Neuronal stem cell (in vitro differentiated cells): Measurements from ENCODE around the gene HGD.
"Not testable (repeated sequence)": the region's sequence is repeated elsewhere in the genome, so short reads cannot be mapped to it uniquely, and the experiment has no call there.

Experiments
- DNase-seq: peaks from one replicate; pipeline ENCODE4 v3.0.0-alpha.2; 2013; ENCODE audit warnings: low spot score
- H2AFZ ChIP-seq: one replicate; pipeline ENCODE4 v1.6.1; 2013; ENCODE audit warnings: mild to moderate bottlenecking, low read length, inconsistent platforms
- H2AK5ac ChIP-seq: 2 replicates; pipeline ENCODE4 v1.6.1; 2013; ENCODE audit warnings: low read depth, mild to moderate bottlenecking, inconsistent platforms, low read length, moderate library complexity, mixed read lengths
- H2BK120ac ChIP-seq: 2 replicates; pipeline ENCODE4 v1.6.1; 2013; ENCODE audit warnings: low read depth, mild to moderate bottlenecking, inconsistent platforms, low read length, moderate library complexity, mixed read lengths
- H2BK12ac ChIP-seq: one replicate; pipeline ENCODE4 v1.6.1; 2013; ENCODE audit warnings: low read length, inconsistent platforms
- H2BK15ac ChIP-seq: 2 replicates; pipeline ENCODE4 v1.6.1; 2013; ENCODE audit warnings: mild to moderate bottlenecking, low read length, inconsistent platforms, mixed read lengths
- H2BK5ac ChIP-seq: one replicate; pipeline ENCODE4 v1.6.1; 2013; ENCODE audit warnings: inconsistent platforms, mild to moderate bottlenecking, low read length, moderate library complexity
- H3K14ac ChIP-seq: one replicate; pipeline ENCODE4 v1.6.1; 2013; ENCODE audit warnings: low read length, inconsistent platforms
- H3K18ac ChIP-seq: 2 replicates; pipeline ENCODE4 v1.6.1; 2013; ENCODE audit warnings: low read length, inconsistent platforms
- H3K23ac ChIP-seq: 2 replicates; pipeline ENCODE4 v1.6.1; 2013; ENCODE audit warnings: low read depth, mild to moderate bottlenecking, mixed read lengths, low read length, inconsistent platforms; ENCODE audit not compliant: poor library complexity
- H3K27ac ChIP-seq: replicated peaks from 3 replicates; pipeline ENCODE4 v1.5.1; 2013; ENCODE audit warnings: low read length, inconsistent platforms
- H3K27me3 ChIP-seq, 3 experiments: 2 replicates each; pipeline ENCODE4 v1.6.1; 2013; ENCODE audit warnings: low read length in 3 of 3, mild to moderate bottlenecking in 2 of 3, inconsistent platforms in 1 of 3, low read depth in 1 of 3, mixed read lengths in 1 of 3, moderate library complexity in 1 of 3; ENCODE audit not compliant: control insufficient read depth in 3 of 3, insufficient read depth in 3 of 3
- H3K36me3 ChIP-seq, 2 donors: replicated peaks in 1 of 2; 2 replicates each; pipeline ENCODE4 v1.6.1; 2013; ENCODE audit warnings: low read length in 2 of 2; ENCODE audit not compliant: control insufficient read depth in 2 of 2, insufficient read depth in 2 of 2
- H3K4ac ChIP-seq: 2 replicates; pipeline ENCODE4 v1.6.1; 2013; ENCODE audit warnings: inconsistent platforms, mild to moderate bottlenecking, low read length, moderate library complexity
- H3K4me1 ChIP-seq, 2 donors: 1 replicate in 1 of 2; 2 replicates in 1 of 2; pipeline ENCODE4 v1.6.1; 2013; ENCODE audit warnings: low read length in 2 of 2, low read depth in 1 of 2; ENCODE audit not compliant: control insufficient read depth in 2 of 2, insufficient read depth in 1 of 2
- H3K4me2 ChIP-seq: one replicate; pipeline ENCODE4 v1.6.1; 2013; ENCODE audit warnings: mild to moderate bottlenecking, low read length, inconsistent platforms; ENCODE audit not compliant: insufficient read depth, poor library complexity, severe bottlenecking
- H3K4me3 ChIP-seq, 2 donors: 2 replicates each; pipeline ENCODE4 v1.5.1; 2013; ENCODE audit warnings: low read length in 2 of 2, mild to moderate bottlenecking in 2 of 2, inconsistent platforms in 1 of 2, moderate library complexity in 1 of 2
- H3K79me1 ChIP-seq: one replicate; pipeline ENCODE4 v1.6.1; 2013; ENCODE audit warnings: low read depth, mild to moderate bottlenecking, inconsistent platforms, low read length, moderate library complexity
- H3K9ac ChIP-seq: one replicate; pipeline ENCODE4 v1.6.1; 2013; ENCODE audit warnings: mild to moderate bottlenecking, low read depth, low read length, inconsistent platforms; ENCODE audit not compliant: poor library complexity
- H3K9me3 ChIP-seq, 2 donors: replicated peaks in 1 of 2; 2 replicates each; pipeline versions ENCODE3 to v1.6.1; 2013; ENCODE audit warnings: low read length in 2 of 2, mild to moderate bottlenecking in 2 of 2, inconsistent platforms in 1 of 2, low read depth in 1 of 2, mixed read lengths in 1 of 2, moderate library complexity in 1 of 2; ENCODE audit not compliant: control insufficient read depth in 2 of 2, insufficient read depth in 1 of 2
- H4K8ac ChIP-seq: one replicate; pipeline ENCODE4 v1.6.1; 2013; ENCODE audit warnings: low read depth, mild to moderate bottlenecking, inconsistent platforms, low read length, moderate library complexity
- H4K91ac ChIP-seq: one replicate; pipeline ENCODE4 v1.6.1; 2013; ENCODE audit warnings: low read length, low read depth, mild to moderate bottlenecking, inconsistent platforms; ENCODE audit not compliant: poor library complexity
- WGBS, 2 donors: extraction: QIAGEN DNeasy Blood & Tissue Kit; methylation state at CpG; one replicate each; pipeline ENCODE4 v1.1.7; 2013; ENCODE audit warnings: missing lambda C conversion rate in 2 of 2, mixed read lengths in 1 of 2; ENCODE audit not compliant: insufficient read length in 2 of 2, insufficient replicate concordance in 1 of 2; ENCODE audit errors: extremely low coverage in 2 of 2; 5-methylcytosine and 5-hydroxymethylcytosine counted together

Gene HGD

DNA sequence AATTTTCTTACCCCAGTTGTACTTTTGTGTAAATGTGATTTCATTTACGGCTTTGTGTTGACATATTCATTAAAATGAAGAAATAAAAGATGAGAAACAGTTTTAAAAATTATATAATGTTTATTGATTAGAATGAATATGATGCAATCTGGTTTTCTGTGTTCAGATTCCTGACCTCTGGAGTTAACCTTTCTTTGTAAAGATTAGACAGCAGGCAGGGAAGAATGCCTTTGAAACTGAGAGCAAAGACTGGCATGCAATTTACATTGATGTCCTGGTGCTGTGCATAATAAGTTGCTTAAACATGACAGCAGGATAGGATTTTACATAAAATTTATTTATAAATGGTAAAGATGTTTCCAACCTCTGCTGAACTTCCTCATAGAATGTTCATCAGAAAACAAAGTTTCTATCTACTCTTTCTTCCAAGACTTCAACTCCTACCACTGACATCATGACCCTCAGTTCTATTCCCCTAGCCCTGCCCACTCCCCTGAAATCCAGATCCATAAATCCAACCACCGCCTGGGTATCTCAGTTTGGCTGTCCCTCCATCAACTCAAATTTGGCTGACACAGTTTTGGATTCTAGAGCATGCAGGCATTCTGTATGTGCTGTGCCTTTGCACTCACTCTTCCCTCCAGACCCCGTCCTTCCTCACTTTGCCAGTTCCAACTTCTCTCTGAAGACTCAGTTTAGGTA is 1.7 kb downstream of the HGD start:
- Histone ChIP-seq H3K27me3 (no peaks in the 10 kb centered on the region), H2BK12ac (no peak overlapping the region), H4K91ac (no peak overlapping the region), H2BK15ac (no peak overlapping the region), H3K14ac (no peak overlapping the region), H2AFZ (no peak overlapping the region), H2BK120ac (no peak overlapping the region), H3K4me2 (no peak overlapping the region), H2BK5ac (no peak overlapping the region), H3K36me3 (no peaks in the 10 kb centered on the region), H3K4me1 (peaks cover 5 to 42% of the 10 kb centered on the region in 2 donors), H2AK5ac (no peak overlapping the region), H4K8ac (no peak overlapping the region), H3K18ac (no peak overlapping the region), H3K23ac (no peak overlapping the region), H3K4me3 (no peak overlapping the region), H3K9me3 (peaks cover 0 to 5% of the 10 kb centered on the region in 2 donors), H3K79me1 (no peaks in the 10 kb centered on the region), H3K9ac (no peak overlapping the region), H3K4ac (no peak overlapping the region), H3K27ac (no peak overlapping the region)
- no CpG with 5 or more reads among the region's 3 CpGs for WGBS, 2 donors
- no peak for DNase-seq

- H3K4ac ChIP-seq, result no peak overlapping the region
- no peak overlapping the region for H4K91ac ChIP-seq
- H2BK120ac ChIP-seq, result no peak overlapping the region
- no peaks in the 10 kb centered on the region for H3K27me3 ChIP-seq
- H2BK5ac ChIP-seq, result no peak overlapping the region
- no peak overlapping the region for H2BK15ac ChIP-seq
- no peak overlapping the region for H3K4me3 ChIP-seq
- H3K27ac ChIP-seq, result no peak overlapping the region
- peak overlapping the region; percentile 76 for H2AFZ ChIP-seq
- no peak overlapping the region for H3K23ac ChIP-seq
- no peak overlapping the region for H2BK12ac ChIP-seq
- H2AK5ac ChIP-seq, result no peak overlapping the region
- no CpG with 5 or more reads among the region's 3 CpGs for WGBS, 2 donors
- no peak for DNase-seq
- no peaks in the 10 kb centered on the region for H3K36me3 ChIP-seq
- no peak overlapping the region for H3K14ac ChIP-seq
- H3K9me3 ChIP-seq, result peaks cover 0 to 5% of the 10 kb centered on the region in 2 donors
- H3K79me1 ChIP-seq, result no peaks in the 10 kb centered on the region
- H4K8ac ChIP-seq, result no peak overlapping the region
- H3K4me1 ChIP-seq, result peaks cover 5 to 42% of the 10 kb centered on the region in 2 donors
- H3K18ac ChIP-seq, result no peak overlapping the region
- no peak overlapping the region for H3K9ac ChIP-seq
- H3K4me2 ChIP-seq, result no peak overlapping the region
These were observed 3.1 kb downstream of the HGD start for GRCh38 chr3:120678984-120679383.

GRCh38 chr3:120678331-120678947 is 3.6 kb downstream of the HGD start:
- Histone ChIP-seq H2BK120ac (no peak overlapping the region), H2BK15ac (no peak overlapping the region), H2AK5ac (no peak overlapping the region), H3K18ac (no peak overlapping the region), H3K4ac (no peak overlapping the region), H2BK5ac (no peak overlapping the region), H3K14ac (no peak overlapping the region), H3K27ac (no peak overlapping the region), H4K8ac (no peak overlapping the region), H3K4me1 (peaks cover 5 to 42% of the 10 kb centered on the region in 2 donors), H3K9me3 (peaks cover 0 to 5% of the 10 kb centered on the region in 2 donors), H3K27me3 (no peaks in the 10 kb centered on the region), H3K36me3 (no peaks in the 10 kb centered on the region), H2BK12ac (no peak overlapping the region), H3K4me3 (no peak overlapping the region), H3K4me2 (no peak overlapping the region), H3K9ac (no peak overlapping the region), H4K91ac (no peak overlapping the region), H3K23ac (no peak overlapping the region), H3K79me1 (no peaks in the 10 kb centered on the region), H2AFZ (peak overlapping the region; percentile 76)
- no peak for DNase-seq
- no CpG with 5 or more reads among the region's 6 CpGs for WGBS, 2 donors

GRCh38 chr3:120677193-120677592 is 4.8 kb downstream of the HGD start:
- H3K23ac ChIP-seq, H3K27me3 ChIP-seq, H2BK15ac ChIP-seq, H2AK5ac ChIP-seq, H3K27ac ChIP-seq, H3K9ac ChIP-seq, H2BK120ac ChIP-seq, H3K4ac ChIP-seq, H3K14ac ChIP-seq, H4K8ac ChIP-seq, H4K91ac ChIP-seq, H3K4me2 ChIP-seq, H3K18ac ChIP-seq, H3K9me3 ChIP-seq, H2BK5ac ChIP-seq, H3K36me3 ChIP-seq, DNase-seq, H3K4me3 ChIP-seq, H2AFZ ChIP-seq, H3K79me1 ChIP-seq, H2BK12ac ChIP-seq: not testable (repeated sequence)
- no CpG with 5 or more reads among the region's 7 CpGs for WGBS, 2 donors
- H3K4me1 ChIP-seq, result peaks cover 5 to 38% of the 10 kb centered on the region in 2 donors
